SK-N-SH treated with all-trans-retinoic acid at 6 μM for 48 hours (cell line): ENCODE results near the gene PTGS1.

ENCODE experiments used
- ESRRG ChIP-seq: fragments of 250-450 bp; sonication (Bioruptor Pico); IDR thresholded peaks from 2 replicates; pipeline ENCODE4 v1.6.1; 2021; ENCODE audit warnings: mild to moderate bottlenecking
- GLIS3 ChIP-seq: fragments of 250-450 bp; sonication (Bioruptor Pico); IDR thresholded peaks from 2 replicates; pipeline ENCODE4 v1.5.0; 2020; ENCODE audit warnings: mild to moderate bottlenecking, moderate library complexity
- PPARA ChIP-seq: fragments of 250-450 bp; sonication (Bioruptor Pico); IDR thresholded peaks from 2 replicates; pipeline ENCODE4 v1.5.0; 2020; ENCODE audit warnings: mild to moderate bottlenecking, borderline replicate concordance
- SNAI2 ChIP-seq: fragments of 250-450 bp; sonication (Bioruptor Pico); IDR thresholded peaks from 2 replicates; pipeline ENCODE4 v1.5.0; 2020; ENCODE audit warnings: mild to moderate bottlenecking, moderate library complexity
- ZFP30 ChIP-seq: fragments of 450-650 bp; formaldehyde crosslinking; IDR thresholded peaks from 2 replicates; pipeline ENCODE4 v1.5.0; 2022; ENCODE audit warnings: mild to moderate bottlenecking, moderate library complexity
- ZNF70 ChIP-seq: fragments of 450-650 bp; formaldehyde crosslinking; IDR thresholded peaks from 2 replicates; pipeline ENCODE4 v1.5.0; 2020; ENCODE audit warnings: mild to moderate bottlenecking, moderate library complexity
- ZNF8 ChIP-seq: fragments of 450-650 bp; formaldehyde crosslinking; IDR thresholded peaks from 2 replicates; pipeline ENCODE4 v1.5.0; 2020; ENCODE audit warnings: mild to moderate bottlenecking, moderate library complexity
- TF ChIP-seq, protein P1 (sequence below): fragments of 250-450 bp; sonication (Bioruptor Pico); IDR thresholded peaks from 2 replicates; pipeline ENCODE4 v1.5.1; 2021; ENCODE audit warnings: mild to moderate bottlenecking, moderate library complexity
- TF ChIP-seq, protein P2 (sequence below): fragments of 250-450 bp; sonication (Bioruptor Pico); IDR thresholded peaks from 2 replicates; pipeline ENCODE4 v1.8.0; 2020; ENCODE audit warnings: mild to moderate bottlenecking, moderate library complexity, borderline replicate concordance

- TF ChIP-seq, protein P1, sequence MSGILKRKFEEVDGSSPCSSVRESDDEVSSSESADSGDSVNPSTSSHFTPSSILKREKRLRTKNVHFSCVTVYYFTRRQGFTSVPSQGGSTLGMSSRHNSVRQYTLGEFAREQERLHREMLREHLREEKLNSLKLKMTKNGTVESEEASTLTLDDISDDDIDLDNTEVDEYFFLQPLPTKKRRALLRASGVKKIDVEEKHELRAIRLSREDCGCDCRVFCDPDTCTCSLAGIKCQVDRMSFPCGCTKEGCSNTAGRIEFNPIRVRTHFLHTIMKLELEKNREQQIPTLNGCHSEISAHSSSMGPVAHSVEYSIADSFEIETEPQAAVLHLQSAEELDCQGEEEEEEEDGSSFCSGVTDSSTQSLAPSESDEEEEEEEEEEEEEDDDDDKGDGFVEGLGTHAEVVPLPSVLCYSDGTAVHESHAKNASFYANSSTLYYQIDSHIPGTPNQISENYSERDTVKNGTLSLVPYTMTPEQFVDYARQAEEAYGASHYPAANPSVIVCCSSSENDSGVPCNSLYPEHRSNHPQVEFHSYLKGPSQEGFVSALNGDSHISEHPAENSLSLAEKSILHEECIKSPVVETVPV (CRISPR knock-in tag) = no peak
- TF ChIP-seq SNAI2 = no peak
- TF ChIP-seq, protein P2, sequence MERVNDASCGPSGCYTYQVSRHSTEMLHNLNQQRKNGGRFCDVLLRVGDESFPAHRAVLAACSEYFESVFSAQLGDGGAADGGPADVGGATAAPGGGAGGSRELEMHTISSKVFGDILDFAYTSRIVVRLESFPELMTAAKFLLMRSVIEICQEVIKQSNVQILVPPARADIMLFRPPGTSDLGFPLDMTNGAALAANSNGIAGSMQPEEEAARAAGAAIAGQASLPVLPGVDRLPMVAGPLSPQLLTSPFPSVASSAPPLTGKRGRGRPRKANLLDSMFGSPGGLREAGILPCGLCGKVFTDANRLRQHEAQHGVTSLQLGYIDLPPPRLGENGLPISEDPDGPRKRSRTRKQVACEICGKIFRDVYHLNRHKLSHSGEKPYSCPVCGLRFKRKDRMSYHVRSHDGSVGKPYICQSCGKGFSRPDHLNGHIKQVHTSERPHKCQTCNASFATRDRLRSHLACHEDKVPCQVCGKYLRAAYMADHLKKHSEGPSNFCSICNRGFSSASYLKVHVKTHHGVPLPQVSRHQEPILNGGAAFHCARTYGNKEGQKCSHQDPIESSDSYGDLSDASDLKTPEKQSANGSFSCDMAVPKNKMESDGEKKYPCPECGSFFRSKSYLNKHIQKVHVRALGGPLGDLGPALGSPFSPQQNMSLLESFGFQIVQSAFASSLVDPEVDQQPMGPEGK (CRISPR knock-in tag) = no peak
- TF ChIP-seq ZNF70 (CRISPR knock-in tag) = no peak
- no peak for TF ChIP-seq ESRRG (CRISPR knock-in tag)
- no peak for TF ChIP-seq ZFP30 (CRISPR knock-in tag)
- TF ChIP-seq ZNF8 (CRISPR knock-in tag) = no peak
- no peak for TF ChIP-seq PPARA (CRISPR knock-in tag)
- no peak for TF ChIP-seq GLIS3 (CRISPR knock-in tag)
Measured at GRCh38 chr9:122348288-122348777, 22.5 kb upstream of the PTGS1 start.
